NCI-H345 treated with DMSO at 0.1 percent for 48 hours (cell line): ENCODE measurements around the gene DCAF4.

Experiments
- DNase-seq: peaks from one replicate; lab custom pipeline; 2025; ENCODE audit not compliant: unreplicated experiment; lab: John Stamatoyannopoulos, UW

DCAF4 gene

GRCh38 chr14:72894323-72894622, 32.0 kb upstream of the DCAF4 start:
- no peak for DNase-seq

GRCh38 chr14:72894623-72895378, 31.5 kb upstream of the DCAF4 start:
- DNase-seq = no peak

- no peak for DNase-seq
Observed at GRCh38 chr14:72898448-72898847, 27.8 kb upstream of the DCAF4 start.

- DNase-seq = no peak
Observed at GRCh38 chr14:72901361-72901760, 24.9 kb upstream of the DCAF4 start.

- DNase-seq = no peak
Observed at GRCh38 chr14:72902801-72903530, 23.3 kb upstream of the DCAF4 start.

- DNase-seq = no peak
Observed at GRCh38 chr14:72903716-72904115, 22.5 kb upstream of the DCAF4 start.

- no peak for DNase-seq
Observed at GRCh38 chr14:72904218-72904617, 22.0 kb upstream of the DCAF4 start.

GRCh38 chr14:72904840-72905561, 21.3 kb upstream of the DCAF4 start:
- DNase-seq = peak; percentile 52

GRCh38 chr14:72906316-72906715, 19.9 kb upstream of the DCAF4 start:
- DNase-seq = no peak

- DNase-seq = no peak
Observed at GRCh38 chr14:72906879-72907278, 19.4 kb upstream of the DCAF4 start.

- peak; percentile 9 for DNase-seq
Observed at GRCh38 chr14:72907886-72908285, 18.4 kb upstream of the DCAF4 start.

GRCh38 chr14:72909163-72909562, 17.1 kb upstream of the DCAF4 start:
- no peak for DNase-seq

- DNase-seq = no peak
Observed at GRCh38 chr14:72913809-72914208, 12.5 kb upstream of the DCAF4 start.

GRCh38 chr14:72916174-72916573, 10.1 kb upstream of the DCAF4 start:
- no peak for DNase-seq

GRCh38 chr14:72917094-72917802, 9.0 kb upstream of the DCAF4 start:
- DNase-seq = no peak

GRCh38 chr14:72920008-72920407, 6.3 kb upstream of the DCAF4 start:
- no peak for DNase-seq

GRCh38 chr14:72921396-72921795, 4.9 kb upstream of the DCAF4 start:
- DNase-seq = no peak

- no peak for DNase-seq
Observed at GRCh38 chr14:72924337-72924736, 1.9 kb upstream of the DCAF4 start.

- DNase-seq = no peak
Observed at GRCh38 chr14:72925171-72925759, 999 bp upstream of the DCAF4 start.

GRCh38 chr14:72925815-72926291, 411 bp upstream of the DCAF4 start:
- DNase-seq = no peak

- DNase-seq = no peak
Observed at GRCh38 chr14:72928872-72929271, 2.6 kb downstream of the DCAF4 start.
